ENCODE data around the gene C12orf75. TPM values are rescaled to one million over a fixed set of nuclear protein-coding genes. Genes with fewer than 3 reads are reported as not detected.

C12orf75 gene
- total and polyA plus RNA-seq, 5 donors from 2014 or later, result 53.0 to 184 (median 86.1) TPM

DNA sequence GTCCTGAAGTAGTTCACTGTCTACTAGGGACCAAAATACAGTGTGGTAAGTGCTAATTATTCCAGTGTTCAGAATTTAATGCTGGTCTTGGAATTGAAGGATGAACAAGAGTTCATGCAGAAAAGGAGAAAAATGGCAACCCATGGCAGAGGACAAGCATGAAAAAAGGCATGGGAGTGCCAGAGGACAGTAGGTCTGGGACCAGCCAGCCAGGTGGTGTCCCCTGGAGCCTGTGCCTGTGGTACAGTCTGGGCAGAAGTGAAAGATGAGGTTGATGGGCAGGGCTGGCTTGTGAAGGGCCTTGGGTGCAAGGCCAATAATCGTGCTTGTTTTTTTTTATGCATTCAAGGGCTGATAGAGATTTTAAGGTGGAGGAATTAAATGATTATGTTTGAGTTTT is 21.0 kb downstream of the C12orf75 start:
- no peak overlapping the region for H3K27ac Mint-ChIP-seq
- no peaks in the 10 kb centered on the region for H3K27me3 Mint-ChIP-seq
- Histone ChIP-seq H3K9me3 (ENCODE audit: control insufficient read depth in 2 of 2, low read length in 2 of 2) (no peaks in the 10 kb centered on the region), H3K27ac (ENCODE audit: insufficient read depth, low read length, poor library complexity, severe bottlenecking) (no peak overlapping the region), H3K4me1 (ENCODE audit: control insufficient read depth, insufficient read depth, low read length, poor library complexity, severe bottlenecking) (no peaks in the 10 kb centered on the region), H3K4me3 (ENCODE audit: low read depth, low read length) (no peak overlapping the region), H3K27me3 (ENCODE audit: control insufficient read depth, insufficient read depth, low read length) (no peaks in the 10 kb centered on the region), H3K36me3 (ENCODE audit: control insufficient read depth, insufficient read depth, low read length) (peaks cover 3% of the 10 kb centered on the region)
- ATAC-seq (ENCODE audit: low read depth in 2 of 2), result no peak
- peaks cover 5 to 41% (median 21%) of the 10 kb centered on the region in 4 donors for H3K4me1 Mint-ChIP-seq
- peak overlapping the region in 1 of 4 donors; percentile 5 for H3K4me3 Mint-ChIP-seq
- peaks cover 27% of the 10 kb centered on the region for H3K36me3 Mint-ChIP-seq
- no peak for DNase-seq
- H3K9me3 Mint-ChIP-seq, result no peaks in the 10 kb centered on the region

DNA sequence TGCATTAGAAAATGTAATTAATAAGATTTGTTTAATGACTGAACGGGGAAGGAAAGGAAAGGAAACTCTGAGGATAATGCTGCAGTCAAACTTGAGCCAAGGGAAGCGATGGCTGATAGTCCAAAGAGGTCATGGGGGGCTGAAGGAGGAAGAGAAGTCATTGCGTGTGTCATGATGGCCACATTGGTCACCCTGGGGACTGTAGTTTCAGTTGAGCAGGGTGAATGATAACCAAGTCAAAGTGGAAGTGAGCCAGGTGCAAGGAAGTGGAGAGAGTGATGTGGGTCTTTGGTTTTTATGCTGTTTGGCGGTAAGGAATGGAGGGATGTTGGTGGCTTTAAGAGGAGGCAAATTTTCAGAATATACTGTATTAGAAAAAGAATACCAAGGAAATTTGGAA is 21.6 kb downstream of the C12orf75 start:
- H3K27ac ChIP-seq (ENCODE audit: insufficient read depth, low read length, poor library complexity, severe bottlenecking), result no peak overlapping the region
- no peaks in the 10 kb centered on the region for H3K27me3 ChIP-seq (ENCODE audit: control insufficient read depth, insufficient read depth, low read length)
- H3K4me1 ChIP-seq (ENCODE audit: control insufficient read depth, insufficient read depth, low read length, poor library complexity, severe bottlenecking), result peaks cover 4% of the 10 kb centered on the region
- Mint-ChIP-seq H3K36me3 (peaks cover 27% of the 10 kb centered on the region), H3K27me3 (no peaks in the 10 kb centered on the region), H3K4me3 (no peak overlapping the region), H3K4me1 (peaks cover 5 to 43% (median 21%) of the 10 kb centered on the region in 4 donors), H3K9me3 (no peaks in the 10 kb centered on the region), H3K27ac (peak overlapping the region in 1 of 3 donors; percentile 72)
- H3K9me3 ChIP-seq (ENCODE audit: control insufficient read depth in 2 of 2, low read length in 2 of 2), result no peaks in the 10 kb centered on the region
- peaks cover 3% of the 10 kb centered on the region for H3K36me3 ChIP-seq (ENCODE audit: control insufficient read depth, insufficient read depth, low read length)
- ATAC-seq (ENCODE audit: low read depth in 2 of 2) (no peak), DNase-seq (no peak)
- H3K4me3 ChIP-seq (ENCODE audit: low read depth, low read length), result no peak overlapping the region

DNA sequence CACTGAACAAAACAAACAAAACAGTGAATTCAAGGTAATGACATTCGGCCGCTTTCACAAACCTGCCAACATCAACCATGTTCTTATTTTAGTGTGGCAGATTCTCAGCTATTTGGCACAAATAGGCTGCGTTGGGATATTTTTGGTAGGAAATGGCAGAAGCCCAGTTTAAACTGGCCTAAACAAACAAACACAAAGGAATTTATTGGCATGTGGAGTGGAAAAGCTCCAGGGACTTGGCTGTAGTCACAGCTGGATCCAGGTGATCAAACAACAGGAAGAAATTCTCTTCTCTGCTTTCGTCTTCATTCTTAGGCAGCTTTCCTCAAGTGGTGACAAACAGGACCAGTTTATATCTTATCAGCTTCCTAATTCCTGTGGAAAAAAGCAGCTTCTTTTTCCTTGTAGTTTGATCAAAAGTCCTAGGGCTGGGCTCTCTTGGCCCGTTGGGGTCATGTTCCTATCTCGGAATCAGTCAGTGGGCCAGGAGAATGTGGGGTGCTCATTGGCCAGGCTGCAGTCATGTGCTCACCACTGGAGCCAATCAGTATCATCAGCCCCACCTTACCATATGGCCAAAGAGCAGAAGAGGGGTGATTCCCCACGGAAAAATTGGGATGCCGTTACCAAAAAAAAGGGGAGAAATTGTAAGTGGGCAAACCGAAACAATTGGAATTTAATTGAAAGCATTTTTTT is 22.6 kb downstream of the C12orf75 start:
- peaks cover 3% of the 10 kb centered on the region for H3K36me3 ChIP-seq (ENCODE audit: control insufficient read depth, insufficient read depth, low read length)
- H3K9me3 ChIP-seq (ENCODE audit: control insufficient read depth in 2 of 2, low read length in 2 of 2), result no peaks in the 10 kb centered on the region
- H3K4me1 Mint-ChIP-seq, result peaks cover 5 to 49% (median 25%) of the 10 kb centered on the region in 4 donors
- H3K4me1 ChIP-seq (ENCODE audit: control insufficient read depth, insufficient read depth, low read length, poor library complexity, severe bottlenecking), result peaks cover 4% of the 10 kb centered on the region
- no peaks in the 10 kb centered on the region for H3K9me3 Mint-ChIP-seq
- H3K27me3 Mint-ChIP-seq, result no peaks in the 10 kb centered on the region
- DNase-seq, result no peak
- peaks cover 27% of the 10 kb centered on the region for H3K36me3 Mint-ChIP-seq
- ATAC-seq (ENCODE audit: low read depth in 2 of 2), result no peak
- no peaks in the 10 kb centered on the region for H3K27me3 ChIP-seq (ENCODE audit: control insufficient read depth, insufficient read depth, low read length)
- H3K4me3 Mint-ChIP-seq, result no peak overlapping the region
- H3K27ac ChIP-seq (ENCODE audit: insufficient read depth, low read length, poor library complexity, severe bottlenecking), result no peak overlapping the region
- no peak overlapping the region for H3K4me3 ChIP-seq (ENCODE audit: low read depth, low read length)
- no peak overlapping the region for H3K27ac Mint-ChIP-seq

DNA sequence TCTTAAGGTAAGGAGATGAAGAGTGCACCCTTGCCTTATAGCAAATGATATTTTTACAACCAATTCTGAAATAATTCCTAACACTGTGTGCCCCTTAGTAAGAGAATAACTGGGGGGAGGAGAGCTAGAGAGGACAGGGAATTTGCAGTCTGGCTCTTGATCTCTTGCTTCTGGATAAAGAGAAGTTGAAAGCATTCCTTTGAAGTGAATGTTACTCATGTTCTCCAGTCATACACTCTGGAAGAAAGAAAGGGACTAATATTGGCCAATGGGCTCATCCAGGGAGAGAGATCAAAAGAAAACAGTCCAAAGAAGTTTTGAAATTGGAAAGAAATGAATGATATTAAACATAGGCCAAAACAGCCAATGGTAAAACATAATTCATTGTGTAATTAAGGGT is 25.3 kb downstream of the C12orf75 start:
- H3K27ac Mint-ChIP-seq, result peak overlapping the region in 1 of 3 donors; percentile 3
- no peak for ATAC-seq (ENCODE audit: low read depth in 2 of 2)
- H3K4me3 Mint-ChIP-seq, result no peak overlapping the region

DNA sequence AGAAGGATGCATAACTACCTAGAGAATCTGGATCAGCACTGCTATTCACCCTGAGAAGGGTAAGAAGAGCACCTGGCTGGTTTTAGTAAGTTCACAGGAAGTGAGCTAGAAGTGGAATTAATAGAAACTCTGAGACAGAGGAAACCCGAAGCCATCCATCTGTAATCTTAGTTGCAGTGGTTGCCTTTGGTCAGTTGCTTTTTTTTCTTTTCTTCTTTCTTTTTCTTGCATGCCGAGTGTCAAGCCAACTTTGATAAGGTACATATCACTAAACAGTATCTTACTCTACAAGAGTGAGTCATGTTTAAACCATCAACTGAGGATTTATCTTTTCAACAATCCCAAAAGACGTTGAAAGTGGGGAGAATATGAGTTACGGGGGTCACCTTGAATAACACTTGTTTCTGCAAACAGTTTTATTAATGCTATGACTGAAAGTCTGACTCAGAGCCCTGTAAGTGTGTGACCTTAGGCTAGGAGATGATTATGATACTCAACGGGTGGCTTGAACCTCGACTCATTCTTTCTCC is 26.7 kb downstream of the C12orf75 start:
- Histone ChIP-seq H3K9me3 (ENCODE audit: control insufficient read depth in 2 of 2, low read length in 2 of 2) (no peaks in the 10 kb centered on the region), H3K4me3 (ENCODE audit: low read depth, low read length) (peak overlapping the region; percentile 54), H3K36me3 (ENCODE audit: control insufficient read depth, insufficient read depth, low read length) (no peaks in the 10 kb centered on the region), H3K27ac (ENCODE audit: insufficient read depth, low read length, poor library complexity, severe bottlenecking) (no peak overlapping the region), H3K4me1 (ENCODE audit: control insufficient read depth, insufficient read depth, low read length, poor library complexity, severe bottlenecking) (peaks cover 4% of the 10 kb centered on the region), H3K27me3 (ENCODE audit: control insufficient read depth, insufficient read depth, low read length) (no peaks in the 10 kb centered on the region)
- peak; percentile 58 to 62 for ATAC-seq (ENCODE audit: low read depth in 2 of 2)
- peak in 1 of 3 donors; percentile 46 for DNase-seq
- Mint-ChIP-seq H3K9me3 (no peaks in the 10 kb centered on the region), H3K4me1 (peaks cover 0 to 29% (median 16%) of the 10 kb centered on the region in 4 donors), H3K4me3 (peak overlapping the region in 1 of 4 donors; percentile 35), H3K36me3 (peaks cover 21% of the 10 kb centered on the region), H3K27me3 (no peaks in the 10 kb centered on the region), H3K27ac (peak overlapping the region; percentile 24 to 48 (median 26))

More for the DNA sequence above, 25.3 kb downstream of the C12orf75 start:
- peaks cover 29% of the 10 kb centered on the region for H3K36me3 Mint-ChIP-seq
- no peak for DNase-seq
- H3K9me3 Mint-ChIP-seq, result no peaks in the 10 kb centered on the region
- Histone ChIP-seq H3K27me3 (ENCODE audit: control insufficient read depth, insufficient read depth, low read length) (no peaks in the 10 kb centered on the region), H3K9me3 (ENCODE audit: control insufficient read depth in 2 of 2, low read length in 2 of 2) (no peaks in the 10 kb centered on the region), H3K4me1 (ENCODE audit: control insufficient read depth, insufficient read depth, low read length, poor library complexity, severe bottlenecking) (peaks cover 4% of the 10 kb centered on the region), H3K27ac (ENCODE audit: insufficient read depth, low read length, poor library complexity, severe bottlenecking) (no peak overlapping the region), H3K4me3 (ENCODE audit: low read depth, low read length) (no peak overlapping the region), H3K36me3 (ENCODE audit: control insufficient read depth, insufficient read depth, low read length) (peaks cover 3% of the 10 kb centered on the region)
- H3K27me3 Mint-ChIP-seq, result no peaks in the 10 kb centered on the region
- peaks cover 5 to 38% (median 21%) of the 10 kb centered on the region in 4 donors for H3K4me1 Mint-ChIP-seq

DNA sequence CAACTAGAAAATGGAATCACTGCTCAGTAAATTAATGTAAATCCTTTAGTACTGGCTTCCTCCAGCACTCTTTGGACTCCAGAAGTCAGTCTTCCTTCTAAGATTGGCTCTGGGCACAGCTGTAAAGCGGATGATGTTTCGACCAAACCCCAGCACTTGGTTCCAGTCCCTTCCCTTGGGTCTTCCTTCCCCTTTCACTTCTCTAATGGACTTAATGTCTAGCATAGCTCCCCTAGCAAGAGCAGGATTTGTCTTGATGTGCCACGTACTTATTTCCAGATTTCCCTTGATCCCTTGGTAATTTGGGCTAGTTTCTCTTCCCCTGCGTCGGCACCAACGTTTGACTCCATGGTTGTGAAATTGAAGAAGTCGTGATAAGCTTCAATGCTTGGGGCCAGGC is 28.3 kb downstream of the C12orf75 start:
- H3K9me3 Mint-ChIP-seq, result no peaks in the 10 kb centered on the region
- no peaks in the 10 kb centered on the region for H3K36me3 ChIP-seq (ENCODE audit: control insufficient read depth, insufficient read depth, low read length)
- H3K27me3 ChIP-seq (ENCODE audit: control insufficient read depth, insufficient read depth, low read length), result no peaks in the 10 kb centered on the region
- DNase-seq, result no peak
- H3K27ac ChIP-seq (ENCODE audit: insufficient read depth, low read length, poor library complexity, severe bottlenecking), result no peak overlapping the region
- H3K4me3 ChIP-seq (ENCODE audit: low read depth, low read length), result no peak overlapping the region
- H3K4me3 Mint-ChIP-seq, result no peak overlapping the region
- H3K27ac Mint-ChIP-seq, result no peak overlapping the region
- H3K36me3 Mint-ChIP-seq, result peaks cover 18% of the 10 kb centered on the region
- H3K27me3 Mint-ChIP-seq, result no peaks in the 10 kb centered on the region
- H3K4me1 ChIP-seq (ENCODE audit: control insufficient read depth, insufficient read depth, low read length, poor library complexity, severe bottlenecking), result peaks cover 4% of the 10 kb centered on the region
- H3K9me3 ChIP-seq (ENCODE audit: control insufficient read depth in 2 of 2, low read length in 2 of 2), result no peaks in the 10 kb centered on the region
- no peak for ATAC-seq (ENCODE audit: low read depth in 2 of 2)
- peaks cover 0 to 27% (median 17%) of the 10 kb centered on the region in 4 donors for H3K4me1 Mint-ChIP-seq

DNA sequence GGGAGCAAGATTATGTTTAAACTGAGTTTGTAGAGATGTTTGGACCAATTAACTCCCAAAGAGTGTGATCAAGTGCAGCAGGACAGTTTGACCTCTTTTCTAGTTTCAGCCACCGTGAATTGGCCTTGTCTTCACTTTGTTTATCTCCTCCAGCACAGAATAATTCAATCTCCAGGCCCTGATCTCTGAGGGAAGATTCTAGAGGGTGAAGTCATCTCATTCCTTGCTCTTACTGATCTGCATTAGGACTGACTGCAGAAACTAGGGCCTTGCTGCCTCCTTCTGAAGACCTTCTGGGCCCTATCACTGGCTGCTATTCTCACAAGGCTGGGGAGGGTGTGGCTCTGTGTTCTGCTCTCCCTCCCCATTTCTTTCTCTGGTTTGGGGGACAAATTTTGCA is 29.4 kb downstream of the C12orf75 start:
- H3K4me3 ChIP-seq (ENCODE audit: low read depth, low read length), result no peak overlapping the region
- Mint-ChIP-seq H3K4me1 (peaks cover 0 to 23% (median 15%) of the 10 kb centered on the region in 4 donors), H3K36me3 (peaks cover 13% of the 10 kb centered on the region), H3K27ac (no peak overlapping the region), H3K4me3 (no peak overlapping the region), H3K27me3 (no peaks in the 10 kb centered on the region), H3K9me3 (no peaks in the 10 kb centered on the region)
- DNase-seq (no peak), ATAC-seq (ENCODE audit: low read depth in 2 of 2) (no peak)
- no peak overlapping the region for H3K27ac ChIP-seq (ENCODE audit: insufficient read depth, low read length, poor library complexity, severe bottlenecking)
- no peaks in the 10 kb centered on the region for H3K36me3 ChIP-seq (ENCODE audit: control insufficient read depth, insufficient read depth, low read length)
- H3K9me3 ChIP-seq (ENCODE audit: control insufficient read depth in 2 of 2, low read length in 2 of 2), result no peaks in the 10 kb centered on the region
- no peaks in the 10 kb centered on the region for H3K27me3 ChIP-seq (ENCODE audit: control insufficient read depth, insufficient read depth, low read length)
- H3K4me1 ChIP-seq (ENCODE audit: control insufficient read depth, insufficient read depth, low read length, poor library complexity, severe bottlenecking), result peaks cover 4% of the 10 kb centered on the region

DNA sequence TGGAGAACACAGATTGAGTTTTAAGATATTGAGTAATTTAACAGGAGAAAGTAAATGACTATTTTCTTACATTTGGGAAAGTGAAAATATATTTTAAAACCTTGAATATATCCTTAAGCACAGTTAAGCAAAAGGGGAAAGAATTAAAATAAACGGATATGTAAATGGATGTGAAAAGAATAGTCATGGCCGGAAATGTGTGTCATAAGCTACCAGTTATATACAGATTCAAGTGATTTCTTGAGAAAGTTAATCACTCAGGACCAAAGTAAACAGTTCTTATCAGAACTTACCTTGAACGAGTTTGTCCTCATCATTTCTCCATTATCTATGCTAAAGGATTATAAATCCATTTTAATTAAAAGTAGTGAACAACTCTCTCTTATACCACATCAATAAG is 33.4 kb downstream of the C12orf75 start:
- Mint-ChIP-seq H3K27ac (no peak overlapping the region), H3K4me3 (no peak overlapping the region), H3K27me3 (no peaks in the 10 kb centered on the region), H3K9me3 (no peaks in the 10 kb centered on the region), H3K4me1 (peaks cover 0 to 8% (median 2%) of the 10 kb centered on the region in 4 donors), H3K36me3 (peaks cover 18% of the 10 kb centered on the region)
- Histone ChIP-seq H3K9me3 (ENCODE audit: control insufficient read depth in 2 of 2, low read length in 2 of 2) (no peaks in the 10 kb centered on the region), H3K27ac (ENCODE audit: insufficient read depth, low read length, poor library complexity, severe bottlenecking) (no peak overlapping the region), H3K4me1 (ENCODE audit: control insufficient read depth, insufficient read depth, low read length, poor library complexity, severe bottlenecking) (no peaks in the 10 kb centered on the region), H3K4me3 (ENCODE audit: low read depth, low read length) (no peak overlapping the region), H3K36me3 (ENCODE audit: control insufficient read depth, insufficient read depth, low read length) (peaks cover 4% of the 10 kb centered on the region), H3K27me3 (ENCODE audit: control insufficient read depth, insufficient read depth, low read length) (no peaks in the 10 kb centered on the region)
- DNase-seq, result no peak
- ATAC-seq (ENCODE audit: low read depth in 2 of 2), result no peak
